Pancreas (tissue), 10 donors: ENCODE results near the gene NMB. TPM values are rescaled to one million over a fixed set of nuclear protein-coding genes. Genes with fewer than 3 reads are reported as not detected.

Experiments
- ATAC-seq, 4 donors: fragments of 200-7000 bp; cut with Tn5 transposase; one replicate each; pipeline versions ENCODE4 v1.8.0 to v1.9.1; 2020; ENCODE audit warnings: mild to moderate bottlenecking in 4 of 4, moderate library complexity in 4 of 4
- DNase-seq, 6 donors: peaks; one replicate each; pipeline ENCODE4 v3.0.0-alpha.2; 2020
- FAIRE-seq: peaks from 2 replicates; lab custom pipeline; 2012; peaks lifted over from hg19 to GRCh38; lab: Jason Lieb, UNC
- H3K27ac ChIP-seq, 4 donors: fragments of 200-600 bp; sonication (generic); 1 replicate in 3 of 4; 2 replicates in 1 of 4; pipeline versions ENCODE4 v1.5.0 to v1.8.0; 2020
- H3K27me3 ChIP-seq, 4 donors: fragments of 200-600 bp; one replicate each; pipeline ENCODE4 v1.8.0; 2021
- H3K36me3 ChIP-seq, 3 donors: fragments of 200-600 bp; sonication (generic) in 1 of 3; one replicate each; pipeline versions ENCODE4 v1.5.0 to v1.8.0; 2020 to 2021
- H3K4me1 ChIP-seq, 3 donors: fragments of 200-600 bp; one replicate each; pipeline ENCODE4 v1.8.0; 2021
- H3K4me3 ChIP-seq, 4 donors: fragments of 200-600 bp; sonication (generic) in 2 of 4; one replicate each; pipeline versions ENCODE4 v1.5.0 to v1.8.0; 2020 to 2021
- H3K9me3 ChIP-seq, 4 donors: fragments of 200-600 bp; one replicate each; pipeline ENCODE4 v1.8.0; 2021
- WGBS, 2 donors: extraction: QIAGEN DNeasy Blood & Tissue Kit; methylation state at CpG; one replicate each; pipeline ENCODE4 v1.1.7; 2013; 5-methylcytosine and 5-hydroxymethylcytosine counted together
- intact Hi-C, 3 donors: fragments of 100-400 bp; cut with DNase I; formaldehyde crosslinking; loops; one replicate each; pipeline versions ENCODE4 v1.11.1 to v1.14.2; 2022
- polyA plus RNA-seq, 2 donors: library from polyadenylated mRNA; stranded (reverse); fragments of 200-250 nt; gene quantifications; one replicate each; pipeline ENCODE4 v1.2.3, GENCODE V29; 2013
- total RNA-seq, 6 donors: library from RNA; stranded (reverse); fragmentation: NEBNext Ultra II Directional in 4 of 6; extraction: Animal tissue kit (Norgen Biotek cat#: 25700) in 4 of 6; gene quantifications; one replicate each; pipeline versions ENCODE4 v1.2.1 to v1.2.4, GENCODE V29; 2021 to 2023
- TF ChIP-seq, protein P1 (sequence below), 4 donors: fragments of 200-600 bp; sonication (generic) in 3 of 4; IDR thresholded peaks; one replicate each; pipeline versions ENCODE4 v1.5.0 to v1.8.0; 2021; ENCODE audit warnings: antibody characterized with exemption in 4 of 4
- donor health status: healthy with polysubstance abuse.
- donor health status: DM: no; HTN: no; CAD: no; lungs with moderate emphysema.
- donor health status: DM: no; HTN: no; CAD: no.
- donor health status: control.
- donor health status: control.
- donor health status: Bipolar disorder and iron deficiency.
- donor health status: DM: yes; HTN: yes; CAD: no.
- donor health status: DM: no; HTN: no; CAD: no.
- donor health status: DM: no; HTN: no; CAD: no.
- donor health status: DM: yes; HTN: yes; CAD: no.

NMB gene
- total and polyA plus RNA-seq, 8 donors: 2.9 to 8.3 (median 4.2) TPM

DNA sequence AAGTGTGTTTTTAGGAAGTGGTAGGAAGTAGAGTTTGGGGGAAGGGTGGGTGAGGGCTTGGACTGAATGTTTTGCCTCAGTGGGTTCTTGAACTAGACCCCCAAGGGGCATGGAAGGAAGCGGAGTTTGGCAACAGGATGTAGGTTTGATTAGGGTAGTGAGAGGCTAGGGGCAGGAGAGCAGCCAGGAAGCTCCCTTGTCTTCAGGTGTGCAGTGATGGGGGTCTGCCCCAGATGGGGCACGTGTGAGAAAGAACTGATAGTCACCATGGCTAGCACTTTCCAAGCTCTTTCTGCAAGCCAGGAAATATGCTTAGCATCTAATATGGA is 52.5 kb downstream of the NMB start:
- H3K27ac ChIP-seq: peak overlapping the region in 2 of 4 donors; percentile 13 to 22
- 64 to 68% methylated on average over 2 of the region's 2 CpGs for WGBS, 2 donors

More for the DNA sequence above, 52.5 kb downstream of the NMB start:
- Histone ChIP-seq H3K9me3 (no peaks in the 10 kb centered on the region), H3K36me3 (peaks cover 0 to 7% (median 0%) of the 10 kb centered on the region in 3 donors), H3K27me3 (no peaks in the 10 kb centered on the region), H3K4me3 (no peak overlapping the region), H3K4me1 (peaks cover 18 to 38% (median 24%) of the 10 kb centered on the region in 3 donors)
- DNase-seq (no peak), FAIRE-seq (no peak), ATAC-seq (no peak)
- intact Hi-C loops: no loop called here
- TF ChIP-seq, protein P1, sequence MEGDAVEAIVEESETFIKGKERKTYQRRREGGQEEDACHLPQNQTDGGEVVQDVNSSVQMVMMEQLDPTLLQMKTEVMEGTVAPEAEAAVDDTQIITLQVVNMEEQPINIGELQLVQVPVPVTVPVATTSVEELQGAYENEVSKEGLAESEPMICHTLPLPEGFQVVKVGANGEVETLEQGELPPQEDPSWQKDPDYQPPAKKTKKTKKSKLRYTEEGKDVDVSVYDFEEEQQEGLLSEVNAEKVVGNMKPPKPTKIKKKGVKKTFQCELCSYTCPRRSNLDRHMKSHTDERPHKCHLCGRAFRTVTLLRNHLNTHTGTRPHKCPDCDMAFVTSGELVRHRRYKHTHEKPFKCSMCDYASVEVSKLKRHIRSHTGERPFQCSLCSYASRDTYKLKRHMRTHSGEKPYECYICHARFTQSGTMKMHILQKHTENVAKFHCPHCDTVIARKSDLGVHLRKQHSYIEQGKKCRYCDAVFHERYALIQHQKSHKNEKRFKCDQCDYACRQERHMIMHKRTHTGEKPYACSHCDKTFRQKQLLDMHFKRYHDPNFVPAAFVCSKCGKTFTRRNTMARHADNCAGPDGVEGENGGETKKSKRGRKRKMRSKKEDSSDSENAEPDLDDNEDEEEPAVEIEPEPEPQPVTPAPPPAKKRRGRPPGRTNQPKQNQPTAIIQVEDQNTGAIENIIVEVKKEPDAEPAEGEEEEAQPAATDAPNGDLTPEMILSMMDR (IDR thresholded peaks at IDR 0.05): no peak

Other genes with a start within 250 kb of the NMB start
- gene ZSCAN2, start 57.2 kb downstream of the NMB start, total RNA-seq: 10 to 100 TPM; 11.3 to 15.4 (median 13.5) TPM
- 1 to 10 TPM; 5.5 to 6.6 TPM for gene ZSCAN2, start 57.2 kb downstream of the NMB start, polyA plus RNA-seq
- 10 to 100 TPM; 10.5 to 20.4 (median 11.2) TPM for gene WDR73, start 3.9 kb downstream of the NMB start, total RNA-seq
- gene WDR73, start 3.9 kb downstream of the NMB start, polyA plus RNA-seq: 10 to 100 TPM; 21.3 to 28.3 TPM
- 10 to 100 TPM; 43.7 to 77.5 (median 67.8) TPM for gene SEC11A, start 57.9 kb upstream of the NMB start, total RNA-seq
- gene SEC11A, start 57.9 kb upstream of the NMB start, polyA plus RNA-seq: 10 to 100 TPM; 71.3 to 98.7 TPM
- gene ZNF592, start 90.4 kb upstream of the NMB start, total RNA-seq: 10 to 100 TPM; 11.5 to 16.6 (median 12.2) TPM
- 1 to 10 TPM; 9.1 to 9.9 TPM for gene ZNF592, start 90.4 kb upstream of the NMB start, polyA plus RNA-seq
- 10 to 100 TPM in 3 of 6 donors, 1 to 10 TPM in 3; 3.2 to 23.7 (median 8.1) TPM for gene ALPK3, start 159.2 kb upstream of the NMB start, total RNA-seq
- gene ALPK3, start 159.2 kb upstream of the NMB start, polyA plus RNA-seq: 10 to 100 TPM in 1 of 2 donors, 1 to 10 TPM in 1; 8.1 to 13.0 TPM
- gene SLC28A1, start 226.5 kb upstream of the NMB start, total RNA-seq: under 1 TPM in 3 of 6 donors, not detected in 3; 0.08 to 0.21 (median 0.19) TPM
- under 1 TPM; 0.02 to 0.11 TPM for gene SLC28A1, start 226.5 kb upstream of the NMB start, polyA plus RNA-seq